Adrenal gland (tissue), 12 donors: ENCODE results near the gene COL9A2. TPM values are rescaled to one million over a fixed set of nuclear protein-coding genes. Genes with fewer than 3 reads are reported as not detected.

Experiments used
- DNase-seq, 7 donors: peaks; one replicate each; pipeline ENCODE4 v3.0.0-alpha.2; 2019 to 2020
- H3K27ac ChIP-seq, 5 donors: fragments of 200-600 bp; sonication (generic) in 4 of 5; 1 replicate in 3 of 5; 2 replicates in 2 of 5; pipeline versions ENCODE4 v1.5.1 to v1.8.0; 2016 to 2020; ENCODE audit warnings: mild to moderate bottlenecking in 1 of 5
- H3K27me3 ChIP-seq: fragments of 200-600 bp; 2 replicates; pipeline ENCODE4 v1.8.0; 2021
- H3K36me3 ChIP-seq, 2 donors: fragments of 200-600 bp; replicated peaks in 1 of 2; 1 replicate in 1 of 2; 2 replicates in 1 of 2; pipeline versions ENCODE4 v1.5.1 to v1.8.0; 2018 to 2022
- H3K4me1 ChIP-seq, 2 donors: fragments of 200-600 bp; replicated peaks in 1 of 2; 1 replicate in 1 of 2; 2 replicates in 1 of 2; pipeline versions ENCODE4 v1.5.1 to v1.8.0; 2018 to 2021
- H3K4me3 ChIP-seq, 4 donors: fragments of 200-600 bp; sonication (generic) in 3 of 4; one replicate each; pipeline ENCODE4 v1.5.1; 2016 to 2018
- H3K9me3 ChIP-seq, 3 donors: fragments of 200-600 bp; sonication (generic) in 1 of 3; replicated peaks in 1 of 3; 1 replicate in 2 of 3; 2 replicates in 1 of 3; pipeline versions ENCODE4 v1.5.1 to v1.8.0; 2016 to 2021
- POLR2A ChIP-seq, 2 donors: fragments of 450-650 bp; IDR thresholded peaks; one replicate each; pipeline ENCODE4 v1.6.1; 2017; ENCODE audit warnings: antibody characterized with exemption in 2 of 2, mild to moderate bottlenecking in 2 of 2, moderate library complexity in 1 of 2
- WGBS, 4 donors: extraction: QIAGEN DNeasy Blood & Tissue Kit in 2 of 4; methylation state at CpG; one replicate each; pipeline versions ENCODE4 v1.1.5 to v1.1.7; 2013 to 2017; 5-methylcytosine and 5-hydroxymethylcytosine counted together
- intact Hi-C, 2 donors: fragments of 100-400 bp; cut with DNase I; formaldehyde crosslinking; loops; one replicate each; pipeline versions ENCODE4 v1.14.1 to v1.15.0; 2022 to 2023
- polyA plus RNA-seq, 3 donors: library from polyadenylated mRNA; stranded (reverse); fragments of 200-250 nt in 2 of 3; fragments of 350-450 nt in 1 of 3; fragmentation: Illumina TruSeq in 1 of 3; extraction: RNeasy Lipid Tissue Mini Kit (QIAGEN cat#74804) in 1 of 3; gene quantifications; one replicate each; pipeline ENCODE4 v1.2.3, GENCODE V29; 2013 to 2014
- total RNA-seq, 9 donors: library from RNA; depleted of rRNA in 4 of 9; stranded (reverse); fragments of >200 nt in 4 of 9; fragments of 120-200 nt in 1 of 9; fragmentation: NEBNext Ultra II Directional in 1 of 9; extraction: Animal tissue kit (Norgen Biotek cat#: 25700) in 1 of 9; gene quantifications; one replicate each; pipeline versions ENCODE4 v1.1.0 to v1.2.4, GENCODE V29; 2013 to 2023
- TF ChIP-seq, protein P1 (sequence below), 6 experiments: fragments of 450-650 bp in 4 of 6; fragments of 200-600 bp in 2 of 6; sonication (generic) in 1 of 6; IDR thresholded peaks; 1 replicate in 5 of 6; 2 replicates in 1 of 6; pipeline versions ENCODE4 v1.5.1 to v1.8.0; 2016 to 2021; ENCODE audit warnings: antibody characterized with exemption in 6 of 6, mild to moderate bottlenecking in 2 of 6, moderate library complexity in 1 of 6
- donor health status: healthy with polysubstance abuse.
- donor health status: Bipolar disorder and iron deficiency.
- donor health status: DM: yes; HTN: yes; CAD: no.
- donor health status: DM: no; HTN: no; CAD: no.
- donor health status: DM: no; HTN: no; CAD: no.
- donor health status: DM: yes; HTN: yes; CAD: no.

The COL9A2 gene
- total and polyA plus RNA-seq, 12 donors = 0.35 to 40.3 (median 5.8) TPM

DNA sequence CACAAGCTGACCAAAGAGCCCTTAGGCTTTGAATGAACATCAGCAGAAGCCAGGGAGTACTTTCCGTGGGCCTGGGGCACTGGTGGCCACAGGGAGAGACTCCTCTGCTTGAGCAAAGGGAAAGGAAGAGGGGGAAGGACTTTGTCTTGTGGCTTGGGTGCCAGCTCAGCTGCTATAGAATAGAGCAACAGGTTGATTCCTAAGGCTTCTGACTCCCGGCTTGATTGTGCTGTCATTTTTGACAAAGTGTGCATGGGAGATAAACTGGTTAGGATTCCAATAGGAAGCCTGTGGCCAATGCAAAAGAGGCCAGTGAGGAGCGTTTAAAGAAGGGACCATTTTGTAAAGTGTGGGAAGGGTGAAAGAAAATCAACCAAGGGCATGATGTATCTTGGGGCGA is 44.6 kb upstream of the COL9A2 start:
- Histone ChIP-seq H3K9me3 (peaks cover 0 to 5% (median 0%) of the 10 kb centered on the region in 3 donors), H3K27me3 (peaks cover 6% of the 10 kb centered on the region), H3K4me1 (no peaks in the 10 kb centered on the region), H3K4me3 (no peak overlapping the region), H3K27ac (no peak overlapping the region), H3K36me3 (no peaks in the 10 kb centered on the region)
- no peak for DNase-seq
- intact Hi-C loops = no loop called here
- TF ChIP-seq, protein P1, sequence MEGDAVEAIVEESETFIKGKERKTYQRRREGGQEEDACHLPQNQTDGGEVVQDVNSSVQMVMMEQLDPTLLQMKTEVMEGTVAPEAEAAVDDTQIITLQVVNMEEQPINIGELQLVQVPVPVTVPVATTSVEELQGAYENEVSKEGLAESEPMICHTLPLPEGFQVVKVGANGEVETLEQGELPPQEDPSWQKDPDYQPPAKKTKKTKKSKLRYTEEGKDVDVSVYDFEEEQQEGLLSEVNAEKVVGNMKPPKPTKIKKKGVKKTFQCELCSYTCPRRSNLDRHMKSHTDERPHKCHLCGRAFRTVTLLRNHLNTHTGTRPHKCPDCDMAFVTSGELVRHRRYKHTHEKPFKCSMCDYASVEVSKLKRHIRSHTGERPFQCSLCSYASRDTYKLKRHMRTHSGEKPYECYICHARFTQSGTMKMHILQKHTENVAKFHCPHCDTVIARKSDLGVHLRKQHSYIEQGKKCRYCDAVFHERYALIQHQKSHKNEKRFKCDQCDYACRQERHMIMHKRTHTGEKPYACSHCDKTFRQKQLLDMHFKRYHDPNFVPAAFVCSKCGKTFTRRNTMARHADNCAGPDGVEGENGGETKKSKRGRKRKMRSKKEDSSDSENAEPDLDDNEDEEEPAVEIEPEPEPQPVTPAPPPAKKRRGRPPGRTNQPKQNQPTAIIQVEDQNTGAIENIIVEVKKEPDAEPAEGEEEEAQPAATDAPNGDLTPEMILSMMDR (IDR thresholded peaks at IDR 0.05) = no peak
- no peak for TF ChIP-seq POLR2A (IDR thresholded peaks at IDR 0.05)
- 85 to 88% (median 86%) methylated on average over 4 of the region's 4 CpGs for WGBS, 4 donors

DNA sequence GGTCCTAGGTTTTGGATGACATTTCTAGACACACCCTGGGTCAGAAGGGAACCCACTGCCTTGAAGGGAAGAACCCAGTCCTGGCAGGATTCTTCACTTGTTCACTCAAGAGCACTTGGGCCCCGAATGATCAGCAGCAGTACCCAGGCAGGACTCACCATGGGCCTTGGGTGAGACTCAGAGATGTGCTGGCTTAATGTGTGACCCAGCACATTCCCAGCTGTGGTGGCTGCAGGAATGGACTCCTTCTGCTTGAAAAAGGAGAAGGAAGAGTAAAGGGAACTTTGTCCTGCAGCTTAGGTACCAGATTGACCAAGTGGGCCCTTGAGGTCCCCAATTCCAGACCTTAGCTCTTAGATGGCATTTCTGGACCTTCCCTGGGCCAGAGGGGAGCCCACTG is 44.1 kb upstream of the COL9A2 start:
- Histone ChIP-seq H3K27me3 (peaks cover 6% of the 10 kb centered on the region), H3K9me3 (peaks cover 0 to 5% (median 0%) of the 10 kb centered on the region in 3 donors), H3K4me3 (no peak overlapping the region), H3K36me3 (no peaks in the 10 kb centered on the region), H3K27ac (no peak overlapping the region), H3K4me1 (no peaks in the 10 kb centered on the region)
- 67 to 100% (median 87%) methylated on average over 1 of the region's 1 CpG; no CpG with 5 or more reads in 1 of the 4 donors for WGBS, 4 donors
- TF ChIP-seq, protein P1 (IDR thresholded peaks at IDR 0.05) = no peak
- no peak for TF ChIP-seq POLR2A (IDR thresholded peaks at IDR 0.05)
- no peak for DNase-seq
- intact Hi-C loops = no loop called here

- no peak for TF ChIP-seq POLR2A (IDR thresholded peaks at IDR 0.05)
- TF ChIP-seq, protein P1 (IDR thresholded peaks at IDR 0.05) = no peak
- intact Hi-C loops = no loop called here
Observed at GRCh38 chr1:40360631-40361030, 43.5 kb upstream of the COL9A2 start.

GRCh38 chr1:40357625-40358024 is 40.5 kb upstream of the COL9A2 start:
- Histone ChIP-seq H3K9me3 (peaks cover 0 to 5% (median 0%) of the 10 kb centered on the region in 3 donors), H3K4me1 (no peaks in the 10 kb centered on the region), H3K27ac (no peak overlapping the region), H3K36me3 (no peaks in the 10 kb centered on the region), H3K27me3 (no peaks in the 10 kb centered on the region), H3K4me3 (no peak overlapping the region)
- TF ChIP-seq POLR2A (IDR thresholded peaks at IDR 0.05) = no peak
- TF ChIP-seq, protein P1 (IDR thresholded peaks at IDR 0.05) = no peak
- intact Hi-C loops = no loop called here
- DNase-seq = no peak

More at GRCh38 chr1:40360631-40361030, 43.5 kb upstream of the COL9A2 start:
- Histone ChIP-seq H3K9me3 (peaks cover 0 to 5% (median 0%) of the 10 kb centered on the region in 3 donors), H3K4me3 (no peak overlapping the region), H3K4me1 (no peaks in the 10 kb centered on the region), H3K27me3 (peaks cover 6% of the 10 kb centered on the region), H3K27ac (no peak overlapping the region), H3K36me3 (no peaks in the 10 kb centered on the region)
- DNase-seq = no peak
